NCI-H345 (cell line): Measurements from ENCODE around the gene RNF152.
A peak's percentile ranks its signal among the peaks of the same experiment; 100 is the strongest.

Experiments
- DNase-seq: peaks from one replicate; lab custom pipeline; 2025; lab: John Stamatoyannopoulos, UW

The RNF152 gene

DNA sequence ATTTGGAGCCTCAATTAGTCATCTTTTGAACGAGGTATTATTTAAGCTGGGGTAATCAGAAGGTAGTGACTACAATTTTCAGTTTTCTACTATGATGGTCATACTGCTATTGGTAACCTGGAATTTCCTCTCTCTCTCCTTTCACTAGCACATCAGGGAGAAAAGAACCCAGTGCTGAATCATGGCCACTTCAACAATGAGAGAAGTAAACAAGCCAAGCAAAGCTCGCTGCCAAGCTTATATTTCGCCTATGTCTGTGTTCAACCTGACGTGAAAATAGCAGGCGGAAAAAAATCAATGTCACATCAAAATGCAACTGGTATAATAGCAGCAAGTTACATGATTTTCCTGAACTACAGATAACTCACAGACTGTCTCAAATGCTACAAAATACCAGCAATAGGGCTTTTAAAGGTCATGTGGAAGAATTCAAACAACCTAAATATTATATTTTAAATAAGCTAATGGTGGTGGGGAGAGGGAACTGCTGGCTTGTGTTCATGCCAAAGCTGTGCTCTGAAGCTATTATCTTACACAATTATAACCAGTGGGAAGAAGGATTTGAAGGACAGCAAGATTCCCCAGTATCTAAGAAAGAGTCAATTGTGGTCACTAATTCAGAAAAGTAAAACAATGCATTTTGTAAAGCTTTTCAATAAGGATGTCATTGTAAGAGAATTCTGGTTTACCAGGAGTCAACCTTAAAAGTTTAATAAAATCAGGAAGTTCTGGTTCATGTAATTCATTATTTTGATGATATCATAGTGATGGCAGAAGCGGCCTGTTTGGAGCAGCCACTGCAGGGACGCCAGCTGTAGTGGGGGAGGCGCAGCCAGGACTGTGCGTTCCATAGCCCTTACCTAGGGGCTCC lies 38.0 kb downstream of the RNF152 start:
- peak; percentile 82 for DNase-seq

DNA sequence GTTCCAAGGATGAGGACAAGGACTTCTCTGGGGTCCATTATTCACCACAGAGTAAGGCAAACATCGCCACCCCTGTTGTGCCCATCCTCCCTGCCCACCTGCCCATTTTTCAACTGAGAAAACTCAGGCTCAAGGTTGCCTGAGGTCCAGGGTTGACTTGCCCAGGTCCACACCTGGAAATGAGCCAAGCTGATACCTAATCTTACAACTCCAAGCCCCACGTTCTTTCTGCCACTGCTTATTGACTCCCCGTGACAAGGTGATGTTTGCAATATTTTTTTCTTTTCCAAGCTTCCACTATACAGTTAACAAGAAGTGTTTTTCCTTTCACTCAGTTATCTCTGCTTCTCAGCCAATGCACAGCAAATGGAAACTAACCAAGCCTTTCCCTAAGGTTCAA lies 39.0 kb downstream of the RNF152 start:
- no peak for DNase-seq

DNA sequence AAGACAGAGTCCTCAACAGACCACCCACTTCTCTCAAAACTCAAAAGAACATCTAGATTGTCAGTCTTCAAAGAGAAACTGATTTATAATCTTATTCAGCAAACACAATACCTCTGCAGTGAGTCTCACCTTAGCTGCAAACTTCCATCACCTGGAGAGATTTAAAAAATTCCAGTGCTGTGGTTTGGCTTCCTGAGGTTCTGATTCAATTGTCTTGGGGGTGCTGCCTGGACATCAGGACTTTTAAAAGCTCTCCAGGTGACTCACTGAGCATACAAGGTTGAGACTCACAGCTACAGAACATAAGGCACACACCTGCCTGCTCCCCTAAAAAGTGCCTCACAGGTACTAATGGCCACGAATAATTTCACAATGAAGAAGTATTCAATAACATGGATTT lies 40.3 kb downstream of the RNF152 start:
- DNase-seq = no peak

DNA sequence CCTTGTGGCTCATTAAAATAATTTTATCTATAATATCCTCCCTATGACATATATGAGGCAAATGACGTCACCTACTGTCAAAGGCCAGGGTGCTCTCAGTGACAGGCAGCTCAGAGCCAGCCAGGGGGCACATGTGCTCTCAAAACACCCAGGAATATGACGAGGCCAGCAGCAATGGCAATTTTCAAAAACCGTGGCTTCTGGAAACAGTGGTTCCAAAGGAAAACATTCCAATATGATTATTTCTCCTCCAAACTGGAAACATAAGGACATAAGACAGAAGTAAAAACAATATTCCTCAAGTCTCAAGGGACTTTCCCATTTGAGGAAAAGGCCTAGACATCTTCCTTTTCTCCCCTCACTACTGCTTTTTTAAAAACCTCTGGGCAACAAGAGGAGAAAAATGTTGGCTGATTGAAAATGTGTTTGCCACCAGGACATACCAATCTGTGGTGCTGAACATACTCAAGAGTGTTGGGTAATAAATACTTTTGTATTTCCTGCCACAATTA lies 40.8 kb downstream of the RNF152 start:
- DNase-seq = no peak

DNA sequence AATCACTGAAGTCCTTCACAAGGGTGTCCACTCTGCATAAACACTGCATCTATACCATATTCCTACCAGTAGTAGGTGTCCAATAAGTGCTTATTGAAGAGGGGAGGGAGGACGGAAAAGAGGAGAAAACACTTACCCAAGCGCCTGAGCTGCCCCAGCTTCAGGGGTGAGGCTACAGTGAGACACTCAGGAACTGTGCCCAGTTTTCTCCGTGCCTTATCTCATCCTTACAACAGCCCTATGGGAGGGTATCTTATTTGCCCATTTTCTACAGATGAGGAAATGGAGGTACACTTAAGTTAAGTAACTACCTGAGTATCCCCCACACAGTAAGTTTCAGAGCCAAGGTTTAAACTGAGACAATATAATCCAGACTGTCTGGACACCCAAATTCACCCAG lies 41.5 kb downstream of the RNF152 start:
- no peak for DNase-seq

DNA sequence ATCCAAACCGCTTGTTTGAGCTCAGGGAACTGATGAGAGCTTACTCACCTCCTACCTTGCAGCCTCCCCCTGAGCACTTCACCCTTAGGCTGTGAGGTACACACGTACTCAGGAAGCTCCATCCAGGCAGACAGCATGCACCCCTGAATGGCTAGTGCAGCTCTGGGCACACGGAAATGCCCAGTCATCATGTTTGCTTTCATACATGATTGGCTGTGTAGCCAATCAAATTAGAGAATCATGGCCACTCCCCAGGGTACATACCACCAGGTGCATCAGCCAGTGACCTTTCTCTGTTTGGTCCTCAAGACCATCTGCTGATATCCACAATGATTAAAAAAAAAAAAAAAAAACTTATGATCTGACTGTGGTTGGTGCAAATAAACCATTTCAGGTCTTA lies 42.1 kb downstream of the RNF152 start:
- no peak for DNase-seq

DNA sequence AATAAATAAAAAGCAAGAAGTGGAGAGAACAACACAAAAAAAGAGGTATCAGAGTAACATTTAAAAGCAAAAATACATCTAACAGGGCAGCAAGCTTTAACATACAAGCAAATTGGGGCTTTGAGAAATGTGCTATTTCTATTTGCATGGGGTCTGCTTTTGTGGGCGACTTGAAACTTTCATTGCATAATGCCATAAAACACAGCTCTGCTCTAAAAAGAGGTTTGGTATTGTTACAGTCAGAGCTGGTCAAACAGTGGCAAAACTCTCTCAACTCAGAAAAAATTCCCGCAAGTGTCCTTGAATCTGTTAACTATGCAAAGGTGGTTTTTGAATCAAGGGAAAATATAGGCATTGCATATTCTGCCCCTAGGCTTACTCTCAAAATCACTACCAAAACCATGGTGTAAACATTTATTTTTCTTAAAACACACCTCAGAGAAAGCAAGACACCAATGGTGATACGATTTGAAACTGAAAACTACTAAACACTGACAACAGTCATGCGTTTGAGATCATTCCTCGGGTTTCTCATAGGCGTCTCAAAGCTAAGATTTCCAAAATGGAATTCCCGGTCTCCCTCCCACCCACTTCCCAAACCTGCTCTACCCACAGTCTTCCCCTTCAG lies 45.5 kb downstream of the RNF152 start:
- DNase-seq = no peak

DNA sequence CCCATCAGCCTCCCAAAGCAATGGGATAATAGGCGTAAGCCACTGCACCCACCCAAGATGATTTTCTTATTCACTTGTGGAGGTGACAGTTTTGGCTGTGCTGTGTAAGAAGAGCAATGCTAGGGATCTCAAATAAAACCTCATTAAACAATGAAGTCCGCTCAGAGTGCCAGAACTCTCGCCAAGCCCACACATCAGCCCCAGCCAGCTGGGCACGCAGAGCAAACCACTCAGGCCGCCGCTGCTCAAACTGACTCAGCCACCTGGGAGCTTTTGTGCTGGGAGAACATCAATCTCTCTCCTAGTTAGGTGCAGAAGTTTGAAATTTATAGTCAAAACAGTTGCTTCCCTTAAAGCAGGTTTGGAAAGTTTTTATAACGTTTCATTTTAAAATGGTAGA lies 47.6 kb downstream of the RNF152 start:
- no peak for DNase-seq

DNA sequence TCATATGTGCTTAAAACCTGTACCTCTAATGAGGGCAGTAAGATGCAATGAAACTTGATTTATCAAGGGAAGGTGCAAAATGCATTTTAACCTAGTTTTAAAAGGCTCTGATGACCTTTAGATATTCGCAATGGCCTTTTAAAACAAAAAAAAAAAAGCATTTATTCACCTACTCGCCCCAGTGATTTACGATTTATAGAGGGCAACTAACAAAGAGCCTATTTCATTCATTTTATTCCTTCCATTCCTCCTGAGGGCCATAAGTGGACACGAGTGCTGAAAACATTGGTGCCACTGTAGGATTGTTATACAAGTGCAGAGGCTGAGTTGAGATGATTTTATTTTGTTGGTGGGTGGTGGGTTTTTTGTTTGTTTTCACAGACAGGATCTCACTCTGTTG lies 48.1 kb downstream of the RNF152 start:
- no peak for DNase-seq

DNA sequence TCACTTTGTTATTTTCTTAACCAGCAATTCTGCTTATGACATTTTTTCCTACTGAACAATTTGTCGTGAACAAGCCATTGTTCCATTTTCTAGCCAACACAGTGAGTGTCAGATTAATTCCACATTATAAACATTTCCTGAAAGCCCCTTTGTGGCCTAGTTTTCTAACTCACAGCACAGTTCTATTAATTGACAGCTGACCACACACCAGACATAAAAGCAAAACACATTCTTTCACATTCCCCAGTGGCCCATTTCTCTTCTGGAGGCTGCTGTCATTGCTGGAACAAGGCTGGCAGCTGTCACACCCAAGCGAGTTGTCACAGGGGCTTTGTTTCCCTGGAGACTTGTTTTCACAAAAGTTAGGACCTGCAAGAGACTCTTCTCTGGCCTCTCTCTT lies 50.7 kb downstream of the RNF152 start:
- DNase-seq = no peak

DNA sequence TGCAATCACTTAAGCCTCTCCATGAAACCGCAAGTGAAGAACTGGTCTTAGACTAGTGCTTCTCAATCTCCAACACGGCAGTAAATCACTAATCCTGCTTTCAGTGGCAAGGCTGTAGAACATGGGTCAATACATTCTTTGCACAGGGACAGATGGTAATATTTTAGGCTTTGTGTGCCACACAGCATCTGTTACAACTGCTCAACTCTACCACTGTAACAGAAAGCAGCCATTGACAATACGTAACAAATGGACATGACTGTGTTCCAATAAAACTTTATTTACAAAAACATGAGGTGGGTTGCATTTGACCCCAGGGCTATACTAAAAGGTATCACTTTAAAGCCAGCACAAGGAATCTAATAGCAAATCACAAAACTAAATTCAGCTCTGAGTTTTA lies 51.1 kb downstream of the RNF152 start:
- no peak for DNase-seq

DNA sequence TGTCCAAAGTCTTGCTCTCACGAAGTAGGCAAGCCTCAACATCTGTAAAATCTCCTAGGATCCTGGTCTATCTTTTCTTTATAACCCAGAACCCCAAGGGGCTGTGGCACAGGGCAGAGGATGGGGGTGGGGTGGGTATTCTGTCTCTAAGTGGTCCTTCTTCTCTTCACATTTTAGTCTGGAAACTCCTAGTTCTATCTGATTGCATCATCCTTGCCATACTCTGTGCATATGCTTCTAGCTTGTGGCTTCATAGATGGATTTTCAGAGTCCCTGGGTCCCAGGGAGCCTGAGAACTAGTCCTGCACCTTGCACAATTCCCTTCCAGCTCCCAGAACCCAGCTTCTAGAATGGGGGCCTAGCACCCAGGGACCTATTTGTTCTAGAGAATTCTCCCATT lies 52.5 kb downstream of the RNF152 start:
- no peak for DNase-seq

DNA sequence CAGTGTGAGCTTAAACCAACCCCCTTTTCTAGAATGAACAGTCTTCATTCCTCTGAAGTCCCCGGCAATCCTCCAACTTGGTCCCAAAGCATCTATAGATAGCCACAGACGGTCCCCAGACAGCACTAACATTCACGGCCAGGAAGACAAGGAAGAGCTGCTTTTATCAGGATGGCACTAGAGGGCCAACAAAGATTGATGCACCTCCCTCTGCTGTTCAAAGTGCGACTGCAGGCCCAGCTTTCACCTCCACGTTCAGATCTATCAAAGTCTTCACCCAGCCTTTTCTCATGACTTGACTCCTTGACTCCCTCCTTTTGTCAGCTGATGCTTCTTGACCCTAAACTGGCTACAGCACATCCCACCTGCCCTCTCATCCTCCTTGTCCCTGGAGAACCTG lies 54.3 kb downstream of the RNF152 start:
- no peak for DNase-seq

DNA sequence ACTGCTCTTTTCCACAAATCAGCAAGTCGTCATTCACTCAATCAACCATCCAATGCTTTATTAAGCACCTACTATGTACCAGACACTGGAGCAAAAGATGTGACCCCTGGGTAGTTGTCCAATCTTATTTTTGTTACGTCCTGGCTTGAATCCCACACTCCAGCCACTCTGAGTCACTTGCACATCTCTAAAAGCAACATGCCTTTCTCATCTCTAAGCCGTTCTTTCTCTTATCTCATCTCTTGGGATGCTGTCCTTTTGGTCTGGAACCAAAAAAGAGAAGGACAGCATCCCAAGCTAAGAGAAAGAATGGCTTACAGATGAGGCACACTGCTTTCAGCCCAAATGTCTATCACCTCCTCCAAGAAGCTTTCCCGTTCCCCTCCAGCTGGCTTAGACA lies 58.8 kb downstream of the RNF152 start:
- no peak for DNase-seq

DNA sequence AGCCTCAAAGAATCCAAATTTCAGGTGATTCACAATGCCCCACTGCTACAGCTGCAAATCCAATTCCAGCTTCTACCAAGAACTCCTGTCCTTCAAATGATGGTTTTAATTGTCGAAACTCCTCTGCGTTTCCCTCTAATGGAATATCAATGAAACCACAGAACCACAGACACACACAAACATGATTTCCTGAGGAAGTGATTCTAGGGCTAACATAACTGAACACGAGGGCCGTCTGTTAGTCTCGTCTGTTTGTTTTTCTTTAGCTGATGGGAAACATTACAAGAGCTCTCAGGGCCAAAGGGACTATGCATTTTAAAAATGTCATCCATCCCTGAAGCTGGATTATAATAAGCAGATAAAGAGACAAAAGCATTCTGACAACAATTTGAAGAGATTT lies 59.4 kb downstream of the RNF152 start:
- DNase-seq = no peak

DNA sequence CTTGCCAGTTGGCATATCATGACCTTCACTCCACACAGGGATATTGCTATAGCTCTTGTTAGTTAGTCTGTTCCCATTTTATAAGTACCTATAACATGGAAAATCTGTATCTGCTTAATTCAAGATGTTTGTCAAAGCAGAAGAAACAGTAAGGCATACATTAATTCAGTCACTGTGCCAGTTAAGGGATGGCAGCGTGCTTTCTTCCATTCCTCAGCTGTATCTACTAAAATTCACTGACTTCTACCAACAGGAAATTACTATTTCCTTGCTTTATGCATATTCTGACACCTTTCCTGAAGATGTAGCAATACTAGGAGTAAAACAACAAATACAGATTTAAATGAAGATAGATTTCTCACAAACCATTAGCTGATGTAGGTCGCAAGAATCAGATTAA lies 59.9 kb downstream of the RNF152 start:
- DNase-seq = no peak

DNA sequence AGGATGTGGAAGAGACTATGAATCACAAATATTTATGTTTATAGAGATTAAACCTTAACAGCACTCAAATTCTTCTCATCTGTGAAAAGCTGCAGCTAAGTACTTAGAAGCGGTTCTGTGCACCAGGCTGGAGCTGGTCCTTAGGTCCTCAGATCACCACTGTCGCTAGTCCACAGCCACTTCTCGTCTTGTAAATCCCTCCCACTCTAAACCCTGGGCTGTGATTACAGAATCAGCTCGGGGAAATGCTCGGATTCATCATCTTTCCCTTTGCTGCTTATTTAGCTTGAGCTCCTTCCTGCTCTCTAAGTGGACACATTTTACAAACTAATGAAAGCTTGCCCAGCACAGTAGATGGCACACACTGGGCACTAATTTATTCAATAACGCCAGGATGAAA lies 61.7 kb downstream of the RNF152 start:
- DNase-seq = no peak

DNA sequence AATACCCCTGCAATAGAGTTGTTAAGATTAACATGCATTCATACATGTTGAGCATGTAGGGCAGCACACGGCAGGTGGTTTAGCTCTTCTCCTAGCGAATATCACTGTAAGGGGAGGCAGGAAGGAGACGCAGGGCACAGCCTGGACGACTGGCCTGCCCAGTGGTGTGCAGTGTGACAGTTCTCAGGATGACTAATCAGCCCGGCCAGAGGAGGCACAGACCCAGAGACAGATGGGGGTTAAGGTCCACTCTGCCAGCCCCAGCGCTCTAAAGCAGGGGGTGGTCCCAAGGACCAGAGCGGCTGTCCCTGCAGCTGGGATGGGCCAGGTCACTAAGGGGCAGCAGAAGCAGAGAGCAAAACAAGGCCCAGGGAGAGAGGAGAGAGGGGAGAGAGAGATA lies 63.7 kb downstream of the RNF152 start:
- no peak for DNase-seq

DNA sequence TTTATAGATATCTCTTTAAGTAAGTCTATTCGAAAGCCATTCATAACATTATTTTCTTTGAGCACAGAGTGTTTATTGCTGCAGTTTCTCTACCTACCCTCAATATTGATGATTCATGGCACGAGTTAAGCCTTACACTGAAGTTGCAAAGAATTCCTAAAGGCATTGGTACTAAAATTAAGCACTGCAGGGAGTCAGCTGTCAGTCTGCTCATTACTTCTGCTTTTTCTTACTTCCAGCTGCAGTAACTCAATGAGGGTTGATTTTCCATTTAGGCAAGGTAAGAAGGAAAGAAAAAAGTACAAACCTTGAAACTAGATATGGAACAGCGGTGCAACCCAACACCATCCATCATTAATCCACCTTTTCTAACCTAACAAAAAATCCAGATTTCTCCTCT lies 65.2 kb downstream of the RNF152 start:
- no peak for DNase-seq

DNA sequence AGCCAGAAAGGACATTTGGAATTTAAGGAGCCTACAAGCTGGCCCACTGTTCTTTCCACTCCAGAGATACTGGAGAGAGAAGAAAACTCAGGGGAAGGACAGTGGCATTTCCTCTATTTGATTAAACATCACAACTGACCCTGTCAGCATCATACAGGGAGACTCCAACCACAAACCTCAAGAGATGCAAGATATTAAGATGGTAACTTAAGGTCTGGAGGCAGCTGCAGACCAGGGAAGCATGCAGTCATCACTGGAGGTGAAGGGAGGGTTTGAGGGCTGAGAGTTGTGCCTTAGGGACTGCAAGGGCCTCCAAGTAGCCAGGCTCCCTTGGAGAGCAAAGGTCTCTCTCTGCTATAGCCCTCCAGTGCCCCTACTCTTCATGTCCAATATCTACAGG lies 67.4 kb downstream of the RNF152 start:
- no peak for DNase-seq

DNA sequence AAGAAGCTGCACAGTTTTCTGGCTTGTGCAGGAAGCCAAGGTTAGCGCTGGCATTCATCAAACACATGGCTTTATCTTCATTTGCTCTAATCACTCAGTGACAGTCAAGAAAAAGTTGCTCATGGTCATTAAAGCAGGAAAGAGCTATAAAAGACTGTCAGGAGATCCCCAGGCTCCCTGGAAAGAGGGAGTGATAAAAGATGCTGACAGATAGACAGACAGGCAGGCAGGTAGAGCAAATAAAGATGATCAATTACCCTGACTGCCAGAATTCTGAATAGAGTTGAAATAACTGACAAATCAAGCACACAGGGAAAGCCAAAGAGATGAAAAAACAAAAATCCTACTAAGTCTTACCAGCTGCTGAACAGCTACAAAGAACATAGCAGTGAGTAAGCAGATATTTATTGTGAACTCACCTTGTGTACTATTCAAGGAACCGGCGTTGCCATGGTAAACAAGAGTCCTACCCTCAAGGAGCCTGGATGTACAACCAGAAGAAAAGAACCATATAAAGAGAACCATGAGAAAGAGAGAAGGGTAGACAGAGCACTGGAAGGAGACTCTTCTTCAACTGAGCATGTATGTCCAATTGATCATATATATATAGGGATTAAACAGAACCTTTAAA lies 68.0 kb downstream of the RNF152 start:
- no peak for DNase-seq

DNA sequence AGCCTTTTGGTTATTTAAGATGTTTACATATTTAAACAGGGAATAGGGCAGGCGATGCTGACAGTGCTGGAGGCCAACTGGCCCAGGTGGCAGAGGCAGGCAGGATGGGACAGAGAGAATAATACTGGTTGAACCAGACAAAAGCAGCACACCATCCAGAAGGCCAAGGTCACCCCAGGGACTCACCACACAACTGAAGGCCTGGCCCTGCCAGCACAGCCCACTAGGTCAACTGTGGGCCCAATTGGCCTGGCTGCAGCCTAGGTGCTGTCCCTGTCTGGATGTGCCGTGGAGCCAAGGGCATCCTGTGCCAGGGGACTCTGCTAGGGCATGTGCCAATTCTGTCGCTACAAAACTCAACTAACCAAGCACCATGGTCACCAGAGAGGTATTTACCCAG lies 69.2 kb downstream of the RNF152 start:
- DNase-seq = no peak

DNA sequence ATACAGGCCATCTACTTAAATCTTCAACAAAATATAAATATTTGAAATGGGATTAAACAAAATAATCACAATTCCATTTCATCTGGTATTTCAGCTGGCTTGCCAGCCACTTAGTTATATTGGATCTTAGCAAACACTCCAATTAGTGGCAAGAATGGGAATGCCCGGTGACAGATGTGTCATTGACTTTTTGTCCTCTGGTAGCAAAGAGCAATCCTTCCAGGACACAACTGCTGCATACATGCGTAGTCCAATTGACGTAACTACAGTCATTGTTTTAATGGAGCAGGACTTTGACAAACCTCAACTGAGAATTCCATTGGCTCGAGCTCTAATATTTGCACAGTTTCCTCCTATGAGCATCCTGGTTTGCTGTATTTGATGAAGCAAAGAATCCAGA lies 69.9 kb downstream of the RNF152 start:
- DNase-seq = no peak
